WTC11 (cell line): ENCODE measurements around the gene CD164L2. TPM values are rescaled to one million over a fixed set of nuclear protein-coding genes. Genes with fewer than 3 reads are reported as not detected.

Experiments used
- ATAC-seq: fragments of 200-7000 bp; cut with Tn5 transposase; 2 replicates; pipeline ENCODE4 v1.10.0; 2021; ENCODE audit warnings: mild to moderate bottlenecking, moderate library complexity
- CTCF ChIA-PET: fragments of 300-600 bp; sonication (Branson Sonifier 250); formaldehyde crosslinking; loops from one replicate; lab custom pipeline; 2021; ENCODE audit warnings: antibody characterized with exemption; lab: Charles Lee
- POLR2A ChIA-PET: fragments of 350-600 bp; sonication (Branson Sonifier 250); formaldehyde crosslinking; loops from one replicate; lab custom pipeline; 2021; ENCODE audit warnings: antibody characterized with exemption; lab: Charles Lee
- DNase-seq: peaks from one replicate; pipeline ENCODE4 v3.0.0; 2021; ENCODE audit warnings: low spot score
- H3K27ac Mint-ChIP-seq: 2 replicates; pipeline ENCODE4 v1.8.0; 2021; ENCODE audit warnings: mixed read lengths
- H3K27me3 Mint-ChIP-seq: 2 replicates; pipeline ENCODE4 v1.8.0; 2021; ENCODE audit warnings: low read depth, mild to moderate bottlenecking, moderate library complexity, mixed read lengths
- H3K36me3 Mint-ChIP-seq: 2 replicates; pipeline ENCODE4 v1.8.0; 2021; ENCODE audit warnings: mixed read lengths
- H3K4me1 Mint-ChIP-seq: 2 replicates; pipeline ENCODE4 v1.8.0; 2022; ENCODE audit warnings: mixed read lengths
- H3K4me3 Mint-ChIP-seq: 2 replicates; pipeline ENCODE4 v1.8.0; 2021; ENCODE audit warnings: mild to moderate bottlenecking, moderate library complexity, mixed read lengths
- H3K9me3 Mint-ChIP-seq: 2 replicates; pipeline ENCODE4 v1.8.0; 2021; ENCODE audit warnings: mixed read lengths
- AR ChIP-seq: fragments of 250-450 bp; sonication (Bioruptor Pico); IDR thresholded peaks from 2 replicates; pipeline ENCODE4 v1.9.0; 2021; ENCODE audit warnings: mild to moderate bottlenecking
- ATF2 ChIP-seq: sonication (generic); formaldehyde crosslinking; IDR thresholded peaks from 2 replicates; pipeline ENCODE4 v1.8.1; 2022; ENCODE audit warnings: low read depth, missing genetic modification reagents, borderline replicate concordance
- ATF6 ChIP-seq: sonication (generic); formaldehyde crosslinking; IDR thresholded peaks from 2 replicates; pipeline ENCODE4 v1.8.1; 2023; ENCODE audit warnings: mild to moderate bottlenecking, missing genetic modification reagents
- CTCF ChIP-seq: fragments of 200-600 bp; IDR thresholded peaks from 2 replicates; pipeline ENCODE4 v1.8.0; 2022; ENCODE audit warnings: antibody characterized with exemption
- E2F5 ChIP-seq: sonication (generic); formaldehyde crosslinking; IDR thresholded peaks from 2 replicates; pipeline ENCODE4 v1.8.1; 2022; ENCODE audit warnings: mild to moderate bottlenecking, moderate library complexity, missing genetic modification reagents
- EMX1 ChIP-seq: fragments of 250-450 bp; sonication (Bioruptor Pico); IDR thresholded peaks from 2 replicates; pipeline ENCODE4 v1.8.0; 2021; ENCODE audit warnings: mild to moderate bottlenecking
- ESRRA ChIP-seq: sonication (generic); formaldehyde crosslinking; IDR thresholded peaks from 2 replicates; pipeline ENCODE4 v1.8.1; 2022; ENCODE audit warnings: mild to moderate bottlenecking, missing genetic modification reagents, borderline replicate concordance
- ETV6 ChIP-seq: sonication (generic); formaldehyde crosslinking; IDR thresholded peaks from 2 replicates; pipeline ENCODE4 v1.8.1; 2022; ENCODE audit warnings: mild to moderate bottlenecking, missing genetic modification reagents
- FOXJ3 ChIP-seq: sonication (generic); formaldehyde crosslinking; IDR thresholded peaks from 2 replicates; pipeline ENCODE4 v1.9.0; 2021; ENCODE audit warnings: missing genetic modification reagents, mild to moderate bottlenecking, borderline replicate concordance
- FOXP1 ChIP-seq: sonication (generic); formaldehyde crosslinking; IDR thresholded peaks from 2 replicates; pipeline ENCODE4 v1.8.0; 2022; ENCODE audit warnings: missing genetic modification reagents, mild to moderate bottlenecking, moderate library complexity, borderline replicate concordance
- NR1H2 ChIP-seq: sonication (generic); formaldehyde crosslinking; IDR thresholded peaks from 2 replicates; pipeline ENCODE4 v1.9.0; 2021; ENCODE audit warnings: mild to moderate bottlenecking, moderate library complexity, missing genetic modification reagents
- PRRX2 ChIP-seq: fragments of 250-450 bp; sonication (Bioruptor Pico); IDR thresholded peaks from 2 replicates; pipeline ENCODE4 v1.8.0; 2021; ENCODE audit warnings: mild to moderate bottlenecking
- ZMAT4 ChIP-seq: fragments of 250-450 bp; sonication (Bioruptor Pico); IDR thresholded peaks from 2 replicates; pipeline ENCODE4 v1.9.0; 2021; ENCODE audit warnings: mild to moderate bottlenecking
- ZNF416 ChIP-seq: fragments of 250-450 bp; sonication (Bioruptor Pico); IDR thresholded peaks from 2 replicates; pipeline ENCODE4 v1.9.0; 2021; ENCODE audit warnings: mild to moderate bottlenecking, inconsistent platforms
- ZSCAN18 ChIP-seq: fragments of 250-450 bp; sonication (Bioruptor Pico); IDR thresholded peaks from 2 replicates; pipeline ENCODE4 v2.1.2; 2022; ENCODE audit warnings: mild to moderate bottlenecking, moderate library complexity
- total RNA-seq: library from RNA; stranded (reverse); gene quantifications from 3 replicates; pipeline ENCODE4 v1.2.3, GENCODE V29; 2021

CD164L2 gene
- total RNA-seq, 1 experiment from 2014 or later, result 5.5 TPM

GRCh38 chr1:27414091-27414490, 31.0 kb upstream of the CD164L2 start:
- ChIA-PET POLR2A (no interaction called here), CTCF (no interaction called here)
- no peak for ATAC-seq

More at GRCh38 chr1:27414091-27414490, 31.0 kb upstream of the CD164L2 start:
- TF ChIP-seq ETV6 (CRISPR knock-in tag) (no peak), ZMAT4 (no peak), EMX1 (CRISPR knock-in tag) (no peak), AR (CRISPR knock-in tag) (no peak), NR1H2 (CRISPR knock-in tag) (no peak), ZSCAN18 (CRISPR knock-in tag) (no peak), FOXJ3 (no peak), PRRX2 (CRISPR knock-in tag) (no peak), CTCF (no peak), ATF6 (CRISPR knock-in tag) (no peak), ATF2 (CRISPR knock-in tag) (no peak), E2F5 (CRISPR knock-in tag) (no peak), ZNF416 (no peak), ESRRA (CRISPR knock-in tag) (no peak), FOXP1 (CRISPR knock-in tag) (no peak)
- no peaks in the 10 kb centered on the region for H3K27me3 Mint-ChIP-seq
- peaks cover 21% of the 10 kb centered on the region for H3K4me1 Mint-ChIP-seq
- H3K27ac Mint-ChIP-seq, result no peak overlapping the region
- no peak overlapping the region for H3K4me3 Mint-ChIP-seq
- H3K36me3 Mint-ChIP-seq, result peaks cover 79% of the 10 kb centered on the region
- DNase-seq, result no peak
- no peaks in the 10 kb centered on the region for H3K9me3 Mint-ChIP-seq
